Sigmoid colon (tissue), 4 donors: Measurements from ENCODE around the gene CHMP1A.

ENCODE experiments used
- CTCF ChIP-seq, 4 experiments: fragments of 450-650 bp in 3 of 4; fragments of 200-600 bp in 1 of 4; IDR thresholded peaks; one replicate each; pipeline ENCODE4 v1.5.1; 2016 to 2019; ENCODE audit warnings: antibody characterized with exemption in 4 of 4, mild to moderate bottlenecking in 3 of 4, moderate library complexity in 2 of 4
- POLR2A ChIP-seq, 2 donors: fragments of 450-650 bp; IDR thresholded peaks; one replicate each; pipeline ENCODE4 v1.6.1; 2016; ENCODE audit warnings: antibody characterized with exemption in 2 of 2, mild to moderate bottlenecking in 2 of 2, moderate library complexity in 2 of 2
- POLR2AphosphoS5 ChIP-seq, 4 donors: sonication (generic); formaldehyde crosslinking; IDR thresholded peaks; one replicate each; pipeline ENCODE4 v1.6.1; 2017; ENCODE audit warnings: antibody characterized with exemption in 4 of 4

GRCh38 chr16:89660146-89660545, 2.6 kb upstream of the CHMP1A start:
- TF ChIP-seq CTCF (IDR thresholded peaks at IDR 0.05), result no peak
- TF ChIP-seq POLR2A (IDR thresholded peaks at IDR 0.05), result no peak
- no peak for TF ChIP-seq POLR2AphosphoS5 (IDR thresholded peaks at IDR 0.05)
